IMR-90 (cell line): ENCODE measurements around the gene RAD1. TPM values are rescaled to one million over a fixed set of nuclear protein-coding genes. Genes with fewer than 3 reads are reported as not detected.
A peak's percentile ranks its signal among the peaks of the same experiment; 100 is the strongest.

Experiments
- ATAC-seq: fragments of 200-7000 bp; cut with Tn5 transposase; 2 replicates; pipeline ENCODE4 v1.9.1; 2020; ENCODE audit warnings: low read depth, mild to moderate bottlenecking, moderate library complexity
- BruUV-seq: library from RNA; stranded (reverse); fragments of 400-500 nt; replicated peaks from 2 replicates; lab custom pipeline; 2021; lab: Mats Ljungman, UMichigan
- CTCF ChIA-PET: fragments of 300-600 bp; formaldehyde crosslinking; extraction: SDS; loops from one replicate; lab custom pipeline; 2021; ENCODE audit warnings: antibody characterized with exemption; lab: Yijun Ruan, JAX
- POLR2A ChIA-PET: fragments of 300-600 bp; sonication (Branson Sonifier 250); formaldehyde crosslinking; loops from one replicate; lab custom pipeline; 2022; ENCODE audit warnings: antibody characterized with exemption; ENCODE audit not compliant: unreplicated experiment; lab: Charles Lee
- DNase-seq: peaks from one replicate; pipeline ENCODE4 v3.0.0; 2013
- H2AFZ ChIP-seq: replicated peaks from 2 replicates; pipeline ENCODE3; 2013; ENCODE audit warnings: low read length, mild to moderate bottlenecking; ENCODE audit not compliant: poor library complexity
- H2AK5ac ChIP-seq: 2 replicates; pipeline ENCODE4 v1.6.1; 2013; ENCODE audit warnings: low read depth, low read length, inconsistent platforms
- H2AK9ac ChIP-seq: replicated peaks from 2 replicates; pipeline ENCODE3; 2013; ENCODE audit warnings: mild to moderate bottlenecking, low read depth, low read length, moderate library complexity; ENCODE audit not compliant: poor library complexity
- H2BK120ac ChIP-seq: 2 replicates; pipeline ENCODE4 v1.6.1; 2013; ENCODE audit warnings: low read depth, low read length, inconsistent platforms
- H2BK15ac ChIP-seq: 3 replicates; pipeline ENCODE4 v1.6.1; 2013; ENCODE audit warnings: low read depth, low read length, inconsistent platforms
- H2BK20ac ChIP-seq: 2 replicates; pipeline ENCODE4 v1.6.1; 2013; ENCODE audit warnings: low read depth, mild to moderate bottlenecking, inconsistent platforms, low read length, moderate library complexity
- H2BK5ac ChIP-seq: 2 replicates; pipeline ENCODE4 v1.6.1; 2013; ENCODE audit warnings: mild to moderate bottlenecking, low read depth, low read length, inconsistent platforms; ENCODE audit not compliant: poor library complexity, severe bottlenecking
- H3K14ac ChIP-seq: replicated peaks from 2 replicates; pipeline ENCODE4 v1.6.1; 2013; ENCODE audit warnings: low read depth, low read length, inconsistent platforms
- H3K18ac ChIP-seq: 2 replicates; pipeline ENCODE4 v1.6.1; 2013; ENCODE audit warnings: low read depth, low read length, control low read depth
- H3K23ac ChIP-seq: 2 replicates; pipeline ENCODE4 v1.6.1; 2013; ENCODE audit warnings: low read depth, low read length, inconsistent platforms
- H3K27ac ChIP-seq: 2 replicates; pipeline ENCODE4 v1.5.1; 2013; ENCODE audit warnings: mild to moderate bottlenecking, control low read depth, low read length; ENCODE audit not compliant: insufficient read depth
- H3K27me3 ChIP-seq: 2 replicates; pipeline ENCODE4 v1.6.1; 2013; ENCODE audit warnings: low read length; ENCODE audit not compliant: control insufficient read depth, insufficient read depth
- H3K36me3 ChIP-seq: 2 replicates; pipeline ENCODE4 v1.6.1; 2013; ENCODE audit warnings: low read length, mixed read lengths; ENCODE audit not compliant: control insufficient read depth, insufficient read depth
- H3K4ac ChIP-seq: 2 replicates; pipeline ENCODE4 v1.6.1; 2013; ENCODE audit warnings: low read depth, low read length, inconsistent platforms
- H3K4me1 ChIP-seq: 2 replicates; pipeline ENCODE4 v1.6.1; 2013; ENCODE audit warnings: low read length, mixed read lengths; ENCODE audit not compliant: control insufficient read depth, insufficient read depth
- H3K4me2 ChIP-seq: 2 replicates; pipeline ENCODE4 v1.6.1; 2013; ENCODE audit warnings: low read depth, mild to moderate bottlenecking, control low read depth, low read length, moderate library complexity
- H3K4me3 ChIP-seq: 2 replicates; pipeline ENCODE4 v1.5.1; 2013; ENCODE audit warnings: low read depth, mild to moderate bottlenecking, control low read depth, low read length, moderate library complexity; ENCODE audit not compliant: insufficient read depth
- H3K56ac ChIP-seq: 2 replicates; pipeline ENCODE4 v1.6.1; 2013; ENCODE audit warnings: low read length, inconsistent platforms; ENCODE audit not compliant: insufficient read depth; ENCODE audit errors: extremely low read depth
- H3K79me1 ChIP-seq, 2 experiments: 2 replicates each; pipeline ENCODE4 v1.6.1; 2013; ENCODE audit warnings: low read length in 2 of 2, inconsistent platforms in 1 of 2, low read depth in 1 of 2
- H3K9ac ChIP-seq: 2 replicates; pipeline ENCODE4 v1.6.1; 2013; ENCODE audit warnings: low read depth, low read length, control low read depth
- H3K9me1 ChIP-seq: 2 replicates; pipeline ENCODE4 v1.6.1; 2013; ENCODE audit warnings: low read length, inconsistent platforms; ENCODE audit not compliant: insufficient read depth
- H3K9me3 ChIP-seq: 2 replicates; pipeline ENCODE4 v1.6.1; 2013; ENCODE audit warnings: low read length; ENCODE audit not compliant: control insufficient read depth, insufficient read depth
- H4K20me1 ChIP-seq: 2 replicates; pipeline ENCODE4 v1.6.1; 2013; ENCODE audit warnings: low read length, inconsistent platforms; ENCODE audit not compliant: insufficient read depth
- H4K5ac ChIP-seq: 2 replicates; pipeline ENCODE4 v1.6.1; 2013; ENCODE audit warnings: mild to moderate bottlenecking, low read depth, low read length, control low read depth
- H4K8ac ChIP-seq, 2 experiments: 2 replicates each; pipeline ENCODE4 v1.6.1; 2013; ENCODE audit warnings: low read depth in 2 of 2, low read length in 2 of 2, control low read depth in 1 of 2, inconsistent platforms in 1 of 2
- H4K91ac ChIP-seq: 2 replicates; pipeline ENCODE4 v1.6.1; 2013; ENCODE audit warnings: low read depth, low read length, inconsistent platforms; ENCODE audit not compliant: insufficient read depth
- CEBPB ChIP-seq: IDR thresholded peaks from 2 replicates; pipeline ENCODE4 v1.6.1; 2012; ENCODE audit warnings: low read depth, low read length, improper control_type of control experiment
- WGBS, 2 experiments: methylation state at CpG; one replicate each; pipeline versions ENCODE4 v1.1.5 to v1.1.7; 2013; ENCODE audit warnings: missing lambda C conversion rate in 2 of 2; ENCODE audit not compliant: insufficient read length in 1 of 2; ENCODE audit errors: extremely low coverage in 2 of 2; 5-methylcytosine and 5-hydroxymethylcytosine counted together
- dilution Hi-C: fragments of 300-500 bp; cut with HindIII; formaldehyde crosslinking; loops from one replicate; pipeline ENCODE4 v1.14.3; 2018; ENCODE audit warnings: low sequenced_read_pairs; ENCODE audit not compliant: unreplicated experiment
- in situ Hi-C: fragments of 300-500 bp; cut with MboI; formaldehyde crosslinking; loops from 3 replicates; pipeline ENCODE4 v1.14.3; 2019; ENCODE audit warnings: low sequenced_read_pairs, inconsistent platforms, mixed read lengths
- intact Hi-C: fragments of 100-400 bp; cut with micrococcal nuclease; formaldehyde crosslinking; loops from 2 replicates; pipeline ENCODE4 v1.10.0; 2022
- polyA plus RNA-seq, 3 experiments: library from polyadenylated mRNA; depleted of rRNA; stranded (reverse); fragments of >200 nt; gene quantifications; 2 replicates each; pipeline ENCODE4 v1.2.3, GENCODE V29; 2012; ENCODE audit warnings: low replicate concordance in 1 of 3
- total RNA-seq: library from RNA; depleted of rRNA; stranded (reverse); fragments of >200 nt; gene quantifications from 2 replicates; pipeline ENCODE4 v1.2.3, GENCODE V29; 2012
- TF ChIP-seq, protein P1 (sequence below): fragments of 150-350 bp; IDR thresholded peaks from 2 replicates; pipeline ENCODE4 v1.6.1; 2017; ENCODE audit warnings: mild to moderate bottlenecking, antibody characterized with exemption, low read length, low read depth

RAD1 gene
- total and polyA plus RNA-seq, 2 of the 4 experiments (the other 2 are of a cell fraction): 18.5 to 21.5 TPM

DNA sequence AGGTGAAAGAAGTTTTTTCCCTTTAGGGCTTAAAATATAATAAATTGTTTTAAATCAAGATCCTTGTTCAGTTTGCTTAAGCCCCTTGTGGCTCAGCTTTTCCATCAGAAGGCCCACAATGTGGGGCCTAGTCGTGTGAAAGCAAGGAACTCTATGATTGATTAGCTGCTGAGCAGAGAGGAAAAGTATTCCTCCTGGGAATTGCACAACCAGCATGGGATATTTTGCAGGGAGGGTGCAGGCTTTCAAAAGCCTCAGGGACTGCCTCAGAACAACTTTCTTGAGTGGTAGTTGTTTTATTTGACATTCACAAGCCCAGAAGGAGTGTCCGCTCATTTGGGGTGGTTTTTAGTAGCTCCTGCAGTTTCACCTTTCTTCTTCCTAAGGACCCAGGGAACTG, 56.5 kb downstream of the RAD1 start:
- CTCF ChIA-PET: no interaction called here
- H3K79me1 ChIP-seq: no peaks in the 10 kb centered on the region
- peak; percentile 52; the same call in 1 of the 2 replicates for TF ChIP-seq CEBPB
- TF ChIP-seq, protein P1, sequence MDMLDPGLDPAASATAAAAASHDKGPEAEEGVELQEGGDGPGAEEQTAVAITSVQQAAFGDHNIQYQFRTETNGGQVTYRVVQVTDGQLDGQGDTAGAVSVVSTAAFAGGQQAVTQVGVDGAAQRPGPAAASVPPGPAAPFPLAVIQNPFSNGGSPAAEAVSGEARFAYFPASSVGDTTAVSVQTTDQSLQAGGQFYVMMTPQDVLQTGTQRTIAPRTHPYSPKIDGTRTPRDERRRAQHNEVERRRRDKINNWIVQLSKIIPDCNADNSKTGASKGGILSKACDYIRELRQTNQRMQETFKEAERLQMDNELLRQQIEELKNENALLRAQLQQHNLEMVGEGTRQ: no peak

More for the DNA sequence above, 56.5 kb downstream of the RAD1 start:
- H3K4me2 ChIP-seq: no peak overlapping the region
- H2BK120ac ChIP-seq: no peak overlapping the region
- H3K56ac ChIP-seq: no peak overlapping the region
- H3K9me1 ChIP-seq: no peaks in the 10 kb centered on the region
- ATAC-seq (no peak), DNase-seq (no peak)
- H4K20me1 ChIP-seq: no peaks in the 10 kb centered on the region
- no peak overlapping the region for H3K14ac ChIP-seq
- H4K8ac ChIP-seq: no peak overlapping the region
- H3K4me3 ChIP-seq: no peak overlapping the region
- no peak overlapping the region for H2AK5ac ChIP-seq
- H3K36me3 ChIP-seq: no peaks in the 10 kb centered on the region
- H3K23ac ChIP-seq: no peak overlapping the region
- in situ Hi-C loops: no loop called here
- H2AK9ac ChIP-seq: no peak overlapping the region
- POLR2A ChIA-PET: no interaction called here
- no TSS peak for BruUV-seq
- no peak overlapping the region for H4K91ac ChIP-seq
- no peak overlapping the region for H3K18ac ChIP-seq
- no peaks in the 10 kb centered on the region for H3K9me3 ChIP-seq
- intact Hi-C loops: no loop called here
- no peak overlapping the region for H2BK5ac ChIP-seq
- H3K4ac ChIP-seq: no peak overlapping the region
- dilution Hi-C loops: no loop called here
- no peak overlapping the region for H2AFZ ChIP-seq
- no peak overlapping the region for H3K9ac ChIP-seq
- H2BK20ac ChIP-seq: no peak overlapping the region
- no peak overlapping the region for H3K27ac ChIP-seq
- WGBS, 2 experiments: no CpG with 5 or more reads among the region's 2 CpGs
- H2BK15ac ChIP-seq: no peak overlapping the region
- H4K5ac ChIP-seq: no peak overlapping the region
- no peaks in the 10 kb centered on the region for H3K4me1 ChIP-seq
- H3K27me3 ChIP-seq: no peaks in the 10 kb centered on the region; the same call in none of the 2 replicates
